SH-SY5Y (cell line): ENCODE results near the gene KIAA1614.

Source experiments
- GATA2 ChIP-seq: IDR thresholded peaks from 2 replicates; pipeline ENCODE4 v1.6.1; 2011; ENCODE audit warnings: mild to moderate bottlenecking, low read depth, low read length
- GATA3 ChIP-seq: IDR thresholded peaks from 2 replicates; pipeline ENCODE4 v1.6.1; 2011; ENCODE audit warnings: low read depth, mild to moderate bottlenecking, low read length, moderate library complexity

KIAA1614 gene

DNA sequence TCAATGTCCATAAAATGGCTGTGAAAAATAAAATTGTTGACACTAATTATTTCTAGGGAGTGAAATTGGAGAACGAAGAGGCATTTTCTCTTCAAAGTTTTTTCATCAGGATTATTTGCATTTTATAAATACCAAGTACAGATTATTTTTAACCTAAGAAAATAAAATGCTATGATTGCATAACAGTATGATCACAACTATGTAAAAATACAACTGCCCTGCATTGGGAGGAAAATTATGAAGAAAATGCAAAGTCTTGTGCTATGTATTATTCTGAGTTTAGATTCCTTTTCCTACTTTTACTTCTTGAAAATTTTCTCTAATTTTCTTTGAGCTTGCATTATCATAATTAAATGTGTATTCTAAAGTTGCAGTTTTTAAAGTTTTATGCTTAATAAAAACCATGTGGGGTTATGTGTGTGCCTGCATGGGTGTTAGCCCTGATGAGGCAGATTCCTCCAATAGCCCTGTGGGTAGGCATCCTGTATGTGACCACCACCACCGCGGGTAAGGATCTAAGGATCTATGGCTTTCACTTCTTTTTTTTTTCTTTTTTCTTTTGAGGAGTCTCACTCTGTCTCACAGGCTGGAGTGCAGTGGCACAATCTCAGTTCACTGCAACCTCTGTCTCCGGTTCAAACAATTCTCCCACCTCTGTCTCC is 85.3 kb downstream of the KIAA1614 start:
- no peak for TF ChIP-seq GATA2
- no peak for TF ChIP-seq GATA3
